Gastroesophageal sphincter (tissue), 3 donors: Measurements from ENCODE around the gene OTUD5.

Experiments
- POLR2A ChIP-seq, 2 donors: fragments of 450-650 bp; IDR thresholded peaks; one replicate each; pipeline ENCODE4 v1.6.1; 2017; ENCODE audit warnings: antibody characterized with exemption in 2 of 2, mild to moderate bottlenecking in 2 of 2, moderate library complexity in 1 of 2
- TF ChIP-seq, protein P1 (sequence below), 4 experiments: fragments of 200-600 bp in 2 of 4; fragments of 450-650 bp in 2 of 4; sonication (generic) in 1 of 4; IDR thresholded peaks; one replicate each; pipeline ENCODE4 v1.5.1; 2017 to 2019; ENCODE audit warnings: antibody characterized with exemption in 4 of 4, mild to moderate bottlenecking in 2 of 4, moderate library complexity in 2 of 4

DNA sequence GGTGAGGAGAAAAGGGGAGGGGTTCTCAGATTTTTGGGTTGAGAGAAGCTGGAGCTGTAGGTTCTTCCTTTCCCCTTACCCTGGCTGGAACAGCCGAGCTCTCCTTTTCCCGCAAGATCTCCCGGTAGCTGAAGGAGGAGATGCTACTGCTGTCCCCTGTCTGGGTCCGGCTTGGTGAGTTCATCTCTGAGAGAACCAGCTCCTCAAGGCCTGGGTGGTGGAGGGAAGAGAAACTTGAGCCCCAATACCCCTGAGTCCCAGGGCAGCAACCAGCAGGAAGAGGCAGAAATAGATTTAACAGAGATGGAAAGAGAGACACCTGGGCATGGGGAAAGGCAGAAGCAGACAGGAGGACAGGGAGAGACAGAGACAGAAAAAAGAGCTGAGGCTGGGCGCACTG, 20.8 kb upstream of the OTUD5 start:
- TF ChIP-seq, protein P1, sequence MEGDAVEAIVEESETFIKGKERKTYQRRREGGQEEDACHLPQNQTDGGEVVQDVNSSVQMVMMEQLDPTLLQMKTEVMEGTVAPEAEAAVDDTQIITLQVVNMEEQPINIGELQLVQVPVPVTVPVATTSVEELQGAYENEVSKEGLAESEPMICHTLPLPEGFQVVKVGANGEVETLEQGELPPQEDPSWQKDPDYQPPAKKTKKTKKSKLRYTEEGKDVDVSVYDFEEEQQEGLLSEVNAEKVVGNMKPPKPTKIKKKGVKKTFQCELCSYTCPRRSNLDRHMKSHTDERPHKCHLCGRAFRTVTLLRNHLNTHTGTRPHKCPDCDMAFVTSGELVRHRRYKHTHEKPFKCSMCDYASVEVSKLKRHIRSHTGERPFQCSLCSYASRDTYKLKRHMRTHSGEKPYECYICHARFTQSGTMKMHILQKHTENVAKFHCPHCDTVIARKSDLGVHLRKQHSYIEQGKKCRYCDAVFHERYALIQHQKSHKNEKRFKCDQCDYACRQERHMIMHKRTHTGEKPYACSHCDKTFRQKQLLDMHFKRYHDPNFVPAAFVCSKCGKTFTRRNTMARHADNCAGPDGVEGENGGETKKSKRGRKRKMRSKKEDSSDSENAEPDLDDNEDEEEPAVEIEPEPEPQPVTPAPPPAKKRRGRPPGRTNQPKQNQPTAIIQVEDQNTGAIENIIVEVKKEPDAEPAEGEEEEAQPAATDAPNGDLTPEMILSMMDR (IDR thresholded peaks at IDR 0.05) = no peak
- TF ChIP-seq POLR2A (IDR thresholded peaks at IDR 0.05) = no peak
